Activated CD4-positive, alpha-beta T cell treated with anti-CD3 and anti-CD28 coated beads, Interleukin-2, Interleukin-6, amounts not matched to agents 100 ng/mL and 50 ng/mL, durations not matched to agents 16 hours and 8 hours (primary cell): ENCODE measurements around the gene C6orf163.

Source experiments
- DNase-seq: peaks from one replicate; pipeline ENCODE4 v3.0.0-alpha.2; 2020

The C6orf163 gene

DNA sequence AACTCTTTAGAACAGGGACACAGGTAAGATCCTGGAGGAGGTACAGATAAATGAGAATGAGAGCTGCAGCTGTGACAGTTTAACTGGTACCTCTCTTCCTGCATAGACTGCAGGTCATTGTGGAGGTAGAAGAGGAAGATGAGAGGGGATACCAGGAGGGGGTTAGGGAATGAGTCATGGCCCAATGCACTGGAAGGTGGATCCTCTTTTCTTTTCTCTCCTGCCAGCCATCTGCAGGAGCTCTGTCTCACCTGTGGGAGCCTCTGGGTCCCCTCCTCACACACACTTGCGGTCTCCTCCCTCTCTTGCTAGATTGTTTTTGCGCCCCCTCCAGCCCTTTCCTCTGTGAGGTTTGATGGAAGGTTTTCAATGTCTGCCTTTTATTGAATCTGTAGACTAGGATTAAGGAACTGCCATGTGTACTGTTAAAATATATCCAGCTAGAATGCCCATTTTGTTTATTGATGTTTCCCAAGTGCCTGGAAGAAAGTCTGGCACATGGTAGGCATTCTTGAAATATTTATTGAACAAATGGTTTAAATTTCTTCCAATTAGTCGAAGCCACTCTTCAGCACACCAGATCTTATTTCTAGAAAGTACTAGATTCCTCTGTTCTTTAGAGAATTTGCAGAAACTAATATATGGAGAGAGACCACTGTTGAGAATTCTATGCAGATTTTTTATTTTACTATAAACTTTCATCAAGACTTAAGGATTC is 13.0 kb downstream of the C6orf163 start:
- DNase-seq, result no peak

DNA sequence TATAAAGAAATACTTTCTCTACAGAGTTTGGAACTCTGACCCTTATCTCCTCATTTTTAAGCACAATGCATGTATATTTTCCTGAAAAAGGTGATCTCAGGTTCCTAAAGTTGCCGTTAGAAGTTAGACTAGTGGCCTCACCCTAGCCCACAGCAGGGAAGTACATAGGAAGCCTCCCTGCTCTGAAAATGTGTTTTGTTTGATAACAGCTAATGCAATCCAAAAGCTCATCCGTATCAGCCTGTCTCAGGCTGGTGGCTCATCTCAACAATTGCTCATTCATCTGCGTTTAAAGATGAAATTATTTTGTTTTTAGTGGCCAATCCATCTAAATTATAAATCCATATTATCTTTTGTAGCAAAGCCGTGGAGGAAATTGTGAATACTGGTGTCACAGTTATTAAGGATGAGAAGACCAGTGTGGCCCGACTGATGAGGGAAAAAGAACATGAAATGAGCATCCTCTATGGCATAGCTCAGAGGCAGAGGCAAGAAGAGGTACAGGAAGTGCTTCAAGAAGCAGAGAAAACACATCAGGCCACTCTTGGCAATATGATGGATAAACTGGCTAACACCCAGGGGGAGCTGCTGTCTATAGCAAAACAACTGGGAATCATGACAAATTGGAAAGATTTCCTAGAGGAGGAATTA is 20.1 kb downstream of the C6orf163 start:
- no peak for DNase-seq

DNA sequence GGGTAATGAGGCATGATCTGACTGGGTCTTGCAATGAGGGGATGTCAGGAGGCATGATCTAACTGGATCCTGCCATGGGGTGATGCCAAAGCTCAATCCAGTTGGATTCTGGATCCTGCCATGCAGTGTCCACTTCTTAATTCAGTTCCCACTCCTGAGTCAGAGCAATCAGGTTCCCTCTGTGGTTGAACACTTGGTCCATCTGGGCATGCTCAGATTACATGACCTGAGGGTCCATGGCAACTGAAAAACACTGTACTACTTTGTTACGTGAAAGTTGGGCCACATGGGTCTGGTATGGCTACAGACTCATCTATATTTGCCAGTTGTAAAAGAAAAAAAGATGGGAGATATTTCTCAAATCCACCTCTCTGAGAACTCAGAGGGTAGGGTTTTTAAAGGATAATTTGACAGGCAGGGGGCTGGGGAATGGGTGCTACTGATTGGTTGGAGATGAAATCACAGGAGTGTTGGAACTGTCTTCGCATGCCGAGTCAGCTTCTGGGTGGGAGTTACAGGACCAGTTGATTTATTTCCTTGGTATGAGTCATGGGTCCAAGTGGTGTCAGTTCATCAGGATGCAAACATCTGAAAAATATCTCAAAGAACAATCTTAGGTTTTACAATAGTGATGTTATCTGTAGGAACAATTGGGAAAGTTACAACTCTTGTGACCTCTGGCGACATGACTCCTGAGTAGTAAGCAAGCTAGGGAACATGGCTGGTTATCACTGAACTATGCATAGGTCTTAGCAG is 21.6 kb downstream of the C6orf163 start:
- DNase-seq, result no peak

DNA sequence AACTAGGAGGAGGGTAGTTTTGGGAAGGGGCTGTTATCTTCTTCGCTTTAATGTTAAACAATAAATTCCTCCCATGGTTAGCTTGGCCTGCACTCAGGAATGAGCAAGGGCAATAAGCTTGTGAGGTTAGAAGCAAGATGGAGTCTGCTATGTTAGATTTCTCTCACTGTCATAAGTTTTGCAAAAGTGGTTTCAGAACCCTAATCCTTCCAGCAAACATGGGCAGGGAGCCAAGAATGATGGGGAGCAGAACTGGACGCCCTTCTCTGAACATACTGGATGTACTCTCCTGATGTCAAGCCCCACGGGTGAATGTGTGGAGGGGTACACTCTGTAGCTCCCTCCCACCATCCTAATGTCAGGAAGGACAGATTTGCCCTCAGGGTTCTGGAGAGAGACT is 22.3 kb downstream of the C6orf163 start:
- DNase-seq, result no peak

DNA sequence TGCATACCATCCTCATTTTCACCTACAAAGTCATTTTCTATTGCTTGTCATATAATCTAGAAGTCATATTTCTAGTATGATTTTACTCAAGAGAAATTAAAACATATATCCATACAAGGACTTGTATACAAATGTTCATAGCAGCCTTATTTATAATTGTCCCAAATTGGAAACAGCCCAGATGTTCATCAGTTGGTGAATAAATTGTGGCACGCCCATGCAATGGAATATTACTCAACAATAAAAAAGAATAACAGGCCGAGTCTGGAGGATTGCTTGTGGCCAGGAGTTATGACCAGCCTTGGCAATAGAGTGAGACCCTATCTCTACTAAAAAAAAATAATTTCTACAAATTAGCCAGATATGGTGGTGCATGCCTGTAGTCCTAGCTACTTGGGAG is 28.8 kb downstream of the C6orf163 start:
- DNase-seq, result no peak

DNA sequence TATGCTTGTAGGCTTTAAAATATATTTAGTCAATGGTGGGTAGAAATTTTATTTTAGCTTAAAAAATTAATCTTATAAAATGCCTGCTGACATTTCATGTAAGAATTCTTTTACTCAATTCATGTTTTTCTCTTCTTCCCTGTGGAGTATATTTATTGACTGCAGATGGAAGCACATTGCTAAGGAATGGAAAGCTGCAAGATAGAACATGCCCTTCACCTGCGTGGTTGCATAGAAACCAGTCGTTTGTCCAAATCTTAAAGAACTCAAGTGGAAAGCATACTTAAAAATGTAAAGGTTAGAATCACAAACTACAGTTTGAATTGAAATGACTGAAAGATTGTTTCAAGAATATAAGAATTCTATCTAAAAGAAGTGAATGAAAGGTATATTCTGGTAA is 30.7 kb downstream of the C6orf163 start:
- DNase-seq, result no peak

DNA sequence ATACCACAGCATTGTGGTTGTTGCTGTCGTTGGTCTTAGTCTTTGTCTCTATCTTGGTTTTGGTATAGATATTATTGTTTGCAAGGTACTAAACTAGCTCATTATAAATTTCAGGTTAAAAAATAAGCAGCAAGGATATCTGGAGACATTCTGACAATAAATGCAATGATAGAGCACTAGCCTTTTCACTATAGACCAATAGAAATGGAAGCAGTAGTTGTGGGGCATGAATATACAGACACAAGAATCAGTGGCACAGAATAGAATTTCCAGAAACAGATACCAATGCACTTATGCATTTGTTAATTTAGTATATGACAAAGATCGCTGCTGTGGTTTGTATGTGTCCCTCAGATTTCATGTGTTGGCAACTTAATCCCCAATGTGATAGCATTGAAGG is 32.0 kb downstream of the C6orf163 start:
- DNase-seq, result no peak

DNA sequence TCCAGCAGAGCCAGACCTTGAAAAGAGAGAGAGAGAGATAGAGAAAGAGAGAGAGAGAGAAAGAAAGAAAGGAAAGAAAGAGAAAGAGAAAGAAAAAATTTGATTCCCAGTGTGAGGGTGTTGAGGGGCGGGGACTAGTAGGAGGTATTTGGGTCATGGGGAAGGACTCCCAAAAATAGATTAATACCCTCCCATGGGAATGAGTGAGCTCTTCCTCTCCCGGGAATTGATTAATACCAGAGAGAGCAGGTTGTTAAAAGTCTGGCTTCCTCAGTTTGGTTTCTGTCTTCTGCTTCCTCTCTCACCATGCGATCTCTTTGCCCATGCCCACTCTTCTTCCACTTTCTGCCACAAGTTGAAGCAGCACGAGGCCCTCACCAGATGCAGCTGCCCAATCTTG is 34.3 kb downstream of the C6orf163 start:
- no peak for DNase-seq

DNA sequence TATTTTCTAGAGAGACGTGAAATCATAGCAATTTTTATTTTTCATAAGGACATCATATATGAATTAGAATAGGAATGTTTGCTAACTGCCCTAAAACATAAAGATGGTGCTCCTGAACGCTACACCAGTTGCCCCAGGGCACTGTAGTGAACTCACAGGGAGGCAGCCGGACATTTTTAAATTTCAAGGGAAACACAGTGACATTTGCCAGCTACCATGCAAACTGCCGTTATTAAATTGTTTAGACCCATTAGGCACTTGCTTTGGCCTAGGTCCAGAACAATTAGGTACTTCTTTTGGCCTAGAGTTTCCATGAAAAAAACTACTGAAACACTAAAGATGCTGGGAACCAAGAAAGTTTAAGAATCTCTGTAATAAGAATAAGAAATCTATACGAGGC is 38.2 kb downstream of the C6orf163 start:
- no peak for DNase-seq

DNA sequence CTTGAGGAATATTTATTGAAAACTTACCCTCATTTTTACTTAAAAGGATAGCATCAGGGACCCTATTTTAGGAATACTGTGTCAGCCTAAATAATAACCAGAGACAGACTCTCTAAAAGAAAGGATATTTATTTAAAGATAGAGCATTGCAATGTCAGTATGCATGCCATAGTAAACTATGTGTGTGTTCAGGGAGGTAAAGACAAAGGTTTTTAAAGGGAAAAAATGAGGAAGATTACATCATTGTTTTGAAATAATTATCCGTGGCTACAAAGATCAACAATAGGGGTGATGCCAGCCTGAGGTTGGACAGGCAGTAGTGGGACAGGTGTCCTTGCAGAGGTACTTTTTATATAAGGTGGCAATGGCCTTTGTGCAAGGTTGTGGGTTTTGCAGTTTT is 39.4 kb downstream of the C6orf163 start:
- DNase-seq, result no peak

DNA sequence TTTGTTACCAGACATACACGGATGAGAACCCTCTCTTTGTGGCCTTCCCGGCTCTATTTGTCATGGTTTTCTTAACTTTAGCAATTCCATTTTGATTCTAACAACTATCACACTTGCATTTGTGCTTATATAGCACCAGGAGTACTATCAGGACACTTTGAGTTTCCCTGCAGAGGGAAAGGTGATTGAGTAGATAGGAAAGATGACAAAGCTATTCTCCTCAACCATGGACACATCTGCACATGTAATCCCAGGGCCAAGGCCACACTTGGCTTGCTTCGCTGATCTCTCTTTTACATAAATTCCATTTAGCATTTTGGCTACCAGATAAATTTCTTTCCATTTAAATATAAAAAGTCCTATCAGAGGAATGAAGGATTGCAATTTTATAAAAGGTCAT is 39.8 kb downstream of the C6orf163 start:
- no peak for DNase-seq

DNA sequence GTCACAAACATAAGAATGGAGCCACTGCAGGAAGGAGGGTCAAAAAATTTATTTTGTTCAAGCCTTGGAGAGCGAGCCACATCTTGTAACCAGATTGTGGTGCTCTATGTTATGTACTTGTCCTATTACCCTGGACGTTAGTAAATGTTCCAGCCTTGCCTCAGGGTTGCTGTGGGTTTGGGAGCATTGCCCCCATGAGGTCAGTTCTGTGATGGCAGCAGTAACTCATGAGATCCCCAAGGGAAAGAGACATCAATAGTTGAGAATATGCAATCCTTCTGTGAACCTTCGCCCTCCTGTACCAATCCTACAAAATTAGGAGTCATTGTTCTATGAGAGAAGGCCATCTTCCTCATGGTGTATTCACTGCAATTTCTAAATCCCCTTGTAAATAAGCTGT is 46.7 kb downstream of the C6orf163 start:
- DNase-seq, result peak; percentile 4

DNA sequence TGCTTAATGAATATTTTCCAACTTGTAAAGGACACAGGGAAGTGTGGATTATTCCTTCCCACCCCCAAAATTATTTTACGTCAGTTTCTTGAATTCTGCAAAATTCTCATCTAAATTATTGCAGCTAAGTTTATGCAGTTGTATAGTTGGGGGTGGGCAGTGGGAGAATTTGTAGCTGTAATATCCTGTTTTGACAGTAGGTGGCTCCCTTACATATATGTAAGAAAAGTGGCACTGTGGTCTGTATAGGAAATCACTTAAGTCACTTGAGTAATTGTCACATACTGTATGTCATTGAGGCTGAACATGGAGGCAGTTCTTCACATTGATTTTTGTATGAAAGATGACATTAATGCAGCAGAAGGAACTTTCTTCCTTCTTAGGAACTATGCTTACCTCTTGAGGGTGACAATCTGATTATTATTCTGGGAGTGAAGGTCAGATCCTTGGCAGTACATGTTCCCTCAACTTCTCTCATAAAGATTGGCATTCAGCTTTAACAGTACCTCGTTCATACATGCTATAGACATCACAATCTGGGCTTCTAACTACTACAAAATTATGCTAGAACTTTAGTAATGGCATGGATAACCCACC is 48.5 kb downstream of the C6orf163 start:
- peak; percentile 65 for DNase-seq

DNA sequence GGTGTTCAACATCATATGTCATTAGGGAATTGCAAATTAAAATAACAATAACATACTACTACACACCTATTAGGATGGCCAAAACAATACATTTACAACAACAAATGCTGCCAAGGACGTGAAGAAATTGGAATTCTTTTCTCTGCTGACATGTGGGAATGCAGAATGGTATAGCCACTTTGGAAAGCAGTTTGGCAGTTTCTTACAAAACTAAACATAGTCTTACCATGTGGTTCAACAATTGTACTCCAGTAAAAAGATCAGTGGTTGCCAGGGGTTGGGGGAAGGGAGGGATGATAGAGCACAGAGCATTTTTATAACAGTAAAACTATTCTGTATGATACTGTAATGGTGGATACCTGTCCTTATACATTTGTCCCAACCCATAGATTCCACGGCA is 50.8 kb downstream of the C6orf163 start:
- no peak for DNase-seq

DNA sequence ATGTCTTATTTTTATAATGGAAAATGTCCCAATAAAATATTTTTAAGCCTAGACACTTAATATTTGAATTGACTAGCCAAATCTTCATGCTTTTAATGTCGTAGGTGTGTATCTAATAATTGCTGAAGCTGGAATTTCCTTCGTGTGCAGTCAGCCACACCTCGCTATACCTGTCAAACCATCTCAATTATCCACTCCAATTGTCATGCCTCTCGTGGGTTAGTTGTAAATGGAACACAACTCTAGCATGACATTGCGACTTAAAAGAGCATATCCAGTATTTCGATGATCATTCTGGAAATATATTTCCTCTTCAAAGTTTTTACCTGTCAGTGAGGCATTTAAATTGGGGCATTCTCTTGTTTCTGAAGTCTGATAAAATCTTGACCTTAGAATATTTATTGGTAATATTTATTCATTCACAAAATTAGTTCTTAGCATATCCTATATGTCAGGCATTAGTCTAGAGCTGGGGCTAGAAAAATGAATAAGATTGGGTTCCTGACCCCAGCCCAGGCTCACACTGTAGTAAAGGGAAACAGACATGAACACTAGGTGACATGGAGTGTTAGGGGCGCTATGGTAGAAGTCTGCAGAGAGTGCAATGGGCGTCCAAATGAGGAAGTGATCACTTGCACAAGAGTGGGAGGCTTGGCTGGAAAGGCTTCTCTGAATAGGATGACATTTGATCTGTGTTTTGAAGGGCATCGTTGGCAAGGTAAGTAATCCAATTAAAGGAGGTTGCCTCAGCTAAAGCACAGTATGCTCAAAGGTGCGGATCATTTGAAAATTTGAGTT is 52.2 kb downstream of the C6orf163 start:
- no peak for DNase-seq

DNA sequence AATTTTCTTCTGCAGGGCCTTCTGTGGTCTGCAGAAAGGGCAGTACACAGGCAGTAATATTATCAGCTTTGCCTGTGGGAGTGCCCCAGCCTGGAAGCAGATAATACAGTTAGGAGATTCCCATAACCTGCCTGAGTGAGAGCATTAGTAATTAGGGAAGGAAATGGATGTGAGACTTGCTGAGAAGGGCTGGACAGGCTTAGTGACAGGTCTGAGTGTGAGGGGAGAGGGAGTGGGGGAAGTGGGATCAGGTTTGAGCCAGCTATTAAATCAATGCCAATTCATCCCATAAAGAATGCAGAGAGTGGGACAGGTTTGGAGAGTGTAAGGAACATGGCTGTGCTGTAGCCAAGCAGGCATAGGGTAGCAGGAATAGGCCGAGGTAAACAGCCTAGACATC is 53.0 kb downstream of the C6orf163 start:
- no peak for DNase-seq

DNA sequence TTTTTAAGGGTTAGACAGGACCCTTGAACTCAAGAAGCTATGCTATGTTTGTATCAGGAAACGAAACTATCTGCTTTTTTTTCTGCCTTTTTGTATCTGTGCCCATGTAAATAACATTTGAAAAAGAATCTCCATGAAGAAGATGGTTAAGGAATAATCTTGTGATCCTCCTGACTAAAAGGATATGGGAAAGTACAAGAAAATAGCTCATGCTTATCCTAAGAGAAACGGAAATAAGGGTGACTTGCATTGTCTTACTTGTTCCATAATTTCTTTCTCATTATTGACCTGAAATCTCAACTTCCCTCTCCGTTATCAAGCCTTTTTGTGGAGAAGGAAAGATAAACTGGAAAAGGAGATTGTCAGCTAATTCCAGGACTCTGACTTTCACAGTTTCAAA is 57.2 kb downstream of the C6orf163 start:
- DNase-seq, result no peak

DNA sequence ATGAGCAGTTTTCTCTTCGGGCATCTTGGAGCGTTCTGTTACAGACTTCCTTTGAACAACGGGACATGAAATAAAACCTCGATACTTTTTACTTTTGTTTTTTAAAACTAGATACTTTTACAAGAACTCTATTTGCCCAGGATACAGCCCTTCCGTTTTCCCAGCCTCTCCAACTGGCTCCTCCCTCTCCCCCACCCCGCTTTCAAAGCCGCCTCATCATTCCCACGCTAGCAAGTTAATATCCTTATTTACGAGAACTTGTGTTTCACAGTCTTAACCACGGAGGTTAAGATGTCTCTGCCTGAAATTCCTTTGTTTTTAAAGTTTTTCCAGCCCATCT is 62.9 kb downstream of the C6orf163 start:
- peak; percentile 3 for DNase-seq

DNA sequence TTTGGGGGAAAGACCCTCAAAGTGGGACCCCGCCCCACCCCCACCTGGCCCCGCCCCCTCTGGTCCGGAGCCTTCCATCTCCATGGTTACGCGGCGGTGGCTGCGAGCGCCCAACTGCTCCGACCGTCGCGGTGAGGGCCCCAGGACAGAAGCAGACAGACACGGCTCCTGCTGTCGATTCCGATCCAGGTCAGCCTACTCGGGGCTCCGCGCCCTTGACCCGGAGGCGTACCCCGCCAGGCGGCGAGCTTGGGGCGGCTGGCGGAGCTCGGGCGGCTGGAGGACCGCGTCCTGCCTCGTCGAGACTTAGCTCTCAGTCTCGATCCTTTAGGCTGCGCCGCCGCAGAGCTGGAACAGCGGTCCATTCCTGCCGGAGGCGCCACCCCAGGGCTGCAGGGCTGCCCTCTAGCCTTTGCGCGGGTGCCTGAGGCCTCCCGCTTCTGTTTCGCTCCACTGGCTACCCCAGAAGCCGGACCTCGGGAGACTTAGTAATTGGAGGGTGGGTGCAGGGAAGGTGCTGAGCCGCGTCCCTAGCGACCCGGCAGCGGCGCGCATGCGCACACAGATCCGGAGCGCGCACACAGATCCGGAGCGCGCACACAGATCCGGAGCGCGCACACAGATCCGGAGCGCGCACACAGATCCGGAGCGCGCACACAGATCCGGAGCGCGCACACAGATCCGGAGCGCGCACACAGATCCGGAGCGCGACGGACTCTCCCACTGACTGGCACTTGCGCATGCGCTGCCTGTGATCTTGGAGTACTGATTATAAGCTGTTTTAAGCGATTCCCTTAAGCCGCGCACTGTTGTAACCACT is 63.5 kb downstream of the C6orf163 start, which contains the start of gene CFAP206:
TSS of gene CFAP206 (plus strand) at position 72 of the 820 bp plus-strand sequence. CDS start 1,868 bp downstream, outside the sequence.
- DNase-seq, result peak; percentile 77

DNA sequence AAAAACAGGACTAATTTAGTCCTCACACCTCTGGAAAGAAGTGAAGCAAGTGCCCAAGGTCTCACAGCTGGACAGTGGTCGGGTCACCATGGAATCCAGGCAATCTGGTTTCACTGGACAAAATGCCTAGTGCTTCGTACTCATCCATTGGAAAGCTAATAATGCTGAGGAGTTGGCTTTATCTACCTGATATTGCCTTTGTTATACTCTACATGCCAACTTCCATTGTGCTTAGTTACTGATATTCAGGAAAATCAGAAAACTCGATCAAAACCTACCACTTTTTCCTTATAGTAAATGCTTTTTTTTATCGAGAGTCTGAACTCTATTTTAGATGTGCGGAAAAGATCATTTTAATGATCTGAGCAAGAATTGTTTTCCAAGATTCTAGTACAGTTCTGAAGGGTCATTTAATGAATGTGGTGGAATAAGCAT is 64.1 kb downstream of the C6orf163 start:
- DNase-seq, result no peak
